Suprapubic skin (tissue), 3 donors: ENCODE results near the gene SUMF1.

Experiments
- EP300 ChIP-seq: sonication (generic); formaldehyde crosslinking; IDR thresholded peaks from one replicate; pipeline ENCODE4 v1.6.1; 2017; ENCODE audit warnings: antibody characterized with exemption
- TF ChIP-seq, protein P1 (sequence below), 2 donors: fragments of 200-600 bp in 1 of 2; fragments of 450-650 bp in 1 of 2; sonication (generic) in 1 of 2; IDR thresholded peaks; one replicate each; pipeline ENCODE4 v1.5.1; 2016 to 2019; ENCODE audit warnings: antibody characterized with exemption in 2 of 2, mild to moderate bottlenecking in 1 of 2, moderate library complexity in 1 of 2

DNA sequence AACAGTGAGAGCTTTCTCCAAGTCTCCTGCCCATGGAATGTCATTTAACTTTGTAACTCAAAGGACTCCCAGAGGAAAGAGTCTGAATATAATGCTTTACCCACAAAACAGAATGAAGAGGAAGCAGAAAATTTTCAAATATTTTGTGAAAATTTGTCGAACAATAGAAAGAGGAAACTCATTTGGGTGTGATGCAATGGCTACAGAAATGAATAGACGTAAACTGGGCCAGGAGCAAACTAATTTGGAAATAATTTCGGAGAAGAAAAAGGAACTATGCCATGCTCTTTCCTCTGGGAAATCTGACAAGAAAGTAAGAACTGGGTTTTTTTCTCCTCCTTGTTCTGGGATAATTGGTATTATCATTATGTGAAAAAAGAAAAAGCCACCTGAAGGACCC lies 11.2 kb upstream of the SUMF1 start:
- TF ChIP-seq, protein P1, sequence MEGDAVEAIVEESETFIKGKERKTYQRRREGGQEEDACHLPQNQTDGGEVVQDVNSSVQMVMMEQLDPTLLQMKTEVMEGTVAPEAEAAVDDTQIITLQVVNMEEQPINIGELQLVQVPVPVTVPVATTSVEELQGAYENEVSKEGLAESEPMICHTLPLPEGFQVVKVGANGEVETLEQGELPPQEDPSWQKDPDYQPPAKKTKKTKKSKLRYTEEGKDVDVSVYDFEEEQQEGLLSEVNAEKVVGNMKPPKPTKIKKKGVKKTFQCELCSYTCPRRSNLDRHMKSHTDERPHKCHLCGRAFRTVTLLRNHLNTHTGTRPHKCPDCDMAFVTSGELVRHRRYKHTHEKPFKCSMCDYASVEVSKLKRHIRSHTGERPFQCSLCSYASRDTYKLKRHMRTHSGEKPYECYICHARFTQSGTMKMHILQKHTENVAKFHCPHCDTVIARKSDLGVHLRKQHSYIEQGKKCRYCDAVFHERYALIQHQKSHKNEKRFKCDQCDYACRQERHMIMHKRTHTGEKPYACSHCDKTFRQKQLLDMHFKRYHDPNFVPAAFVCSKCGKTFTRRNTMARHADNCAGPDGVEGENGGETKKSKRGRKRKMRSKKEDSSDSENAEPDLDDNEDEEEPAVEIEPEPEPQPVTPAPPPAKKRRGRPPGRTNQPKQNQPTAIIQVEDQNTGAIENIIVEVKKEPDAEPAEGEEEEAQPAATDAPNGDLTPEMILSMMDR (IDR thresholded peaks at IDR 0.05) = no peak
- TF ChIP-seq EP300 = no peak
